Measurements from ENCODE around the gene ACBD7. TPM values are rescaled to one million over a fixed set of nuclear protein-coding genes. Genes with fewer than 3 reads are reported as not detected.

The ACBD7 gene
- total RNA-seq, 1 donor from 2014 or later = 3.0 TPM

- intact Hi-C loops (cut with micrococcal nuclease) = loop anchor here (1.0 to 2.0 kb wide), 6 partner anchors 8 to 258 kb away; partner anchors contain the start of genes ACBD7, CDNF, DCLRE1C and HSPA14
These were observed 8.1 kb upstream of the ACBD7 start for GRCh38 chr10:15096661-15097010.

GRCh38 chr10:15092855-15093408, 4.4 kb upstream of the ACBD7 start:
- intact Hi-C loops (cut with micrococcal nuclease) = no loop called here

GRCh38 chr10:15091418-15091817, 2.8 kb upstream of the ACBD7 start:
- intact Hi-C loops (cut with micrococcal nuclease) = no loop called here

GRCh38 chr10:15084502-15084922, 4.1 kb downstream of the ACBD7 start:
- intact Hi-C loops (cut with micrococcal nuclease) = no loop called here

- intact Hi-C loops (cut with micrococcal nuclease) = no loop called here
These were observed 4.7 kb downstream of the ACBD7 start for GRCh38 chr10:15083674-15084501.

- intact Hi-C loops (cut with micrococcal nuclease) = no loop called here
These were observed 13.2 kb downstream of the ACBD7 start for GRCh38 chr10:15075421-15075820.

- intact Hi-C loops (cut with micrococcal nuclease) = no loop called here
These were observed 16.2 kb downstream of the ACBD7 start for GRCh38 chr10:15072358-15072757.

- intact Hi-C loops (cut with micrococcal nuclease) = no loop called here
These were observed 19.3 kb downstream of the ACBD7 start for GRCh38 chr10:15069230-15069629.

GRCh38 chr10:15068802-15069201, 19.8 kb downstream of the ACBD7 start:
- intact Hi-C loops (cut with micrococcal nuclease) = no loop called here

- intact Hi-C loops (cut with micrococcal nuclease) = no loop called here
These were observed 21.4 kb downstream of the ACBD7 start for GRCh38 chr10:15067154-15067553.

GRCh38 chr10:15060638-15061037, 27.9 kb downstream of the ACBD7 start:
- intact Hi-C loops (cut with micrococcal nuclease) = no loop called here

- intact Hi-C loops (cut with micrococcal nuclease) = no loop called here
These were observed 28.7 kb downstream of the ACBD7 start for GRCh38 chr10:15059914-15060313.

GRCh38 chr10:15058689-15059088, 29.9 kb downstream of the ACBD7 start:
- intact Hi-C loops (cut with micrococcal nuclease) = no loop called here

GRCh38 chr10:15053061-15053460, 35.5 kb downstream of the ACBD7 start:
- intact Hi-C loops (cut with micrococcal nuclease) = no loop called here

- intact Hi-C loops (cut with micrococcal nuclease) = no loop called here
These were observed 36.5 kb downstream of the ACBD7 start for GRCh38 chr10:15052121-15052520.

- intact Hi-C loops (cut with micrococcal nuclease) = no loop called here
These were observed 39.0 kb downstream of the ACBD7 start for GRCh38 chr10:15049533-15049932.

GRCh38 chr10:15046626-15047025, 42.0 kb downstream of the ACBD7 start:
- intact Hi-C loops (cut with micrococcal nuclease) = no loop called here

- intact Hi-C loops (cut with micrococcal nuclease) = no loop called here
These were observed 43.2 kb downstream of the ACBD7 start for GRCh38 chr10:15045380-15045779.

GRCh38 chr10:15043674-15044073, 44.9 kb downstream of the ACBD7 start, which contains the start of gene OLAH:
Gene OLAH, plus strand, starts transcription at chr10:15043943. Its CDS starts 3,346 bp downstream, at chr10:15047289.
- intact Hi-C loops (cut with micrococcal nuclease) = no loop called here

GRCh38 chr10:15038416-15038815, 50.2 kb downstream of the ACBD7 start:
- intact Hi-C loops (cut with micrococcal nuclease) = no loop called here

- intact Hi-C loops (cut with micrococcal nuclease) = no loop called here
These were observed 50.9 kb downstream of the ACBD7 start for GRCh38 chr10:15037691-15038090.

GRCh38 chr10:15035385-15036301, 52.9 kb downstream of the ACBD7 start:
- intact Hi-C loops (cut with micrococcal nuclease) = no loop called here
